H9 (cell line): Measurements from ENCODE around the gene DGKE. TPM values are rescaled to one million over a fixed set of nuclear protein-coding genes. Genes with fewer than 3 reads are reported as not detected.

Experiments used
- DNase-seq: peaks from one replicate; pipeline ENCODE4 v3.0.0-alpha.2; 2017
- H2AFZ ChIP-seq: one replicate; pipeline ENCODE4 v1.6.1; 2013; ENCODE audit warnings: mild to moderate bottlenecking, low read length, control low read depth, moderate library complexity
- H2AK5ac ChIP-seq: 2 replicates; pipeline ENCODE4 v1.6.1; 2013; ENCODE audit warnings: low read length, control low read depth, mixed read lengths; ENCODE audit not compliant: insufficient read length
- H2BK120ac ChIP-seq: one replicate; pipeline ENCODE4 v1.6.1; 2013; ENCODE audit warnings: low read depth, mild to moderate bottlenecking, low read length, control low read depth, inconsistent platforms; ENCODE audit not compliant: poor library complexity, severe bottlenecking
- H2BK12ac ChIP-seq: 2 replicates; pipeline ENCODE4 v1.6.1; 2013; ENCODE audit warnings: low read length, control low read depth, mixed read lengths, low read depth; ENCODE audit not compliant: insufficient read length
- H2BK15ac ChIP-seq: 2 replicates; pipeline ENCODE4 v1.6.1; 2013; ENCODE audit warnings: low read depth, low read length, control low read depth
- H2BK20ac ChIP-seq: one replicate; pipeline ENCODE4 v1.6.1; 2013; ENCODE audit warnings: low read depth, mild to moderate bottlenecking, low read length, control low read depth, inconsistent platforms; ENCODE audit not compliant: poor library complexity, severe bottlenecking
- H2BK5ac ChIP-seq: 2 replicates; pipeline ENCODE4 v1.6.1; 2013; ENCODE audit warnings: low read length, control low read depth, mixed read lengths; ENCODE audit not compliant: insufficient read length
- H3K14ac ChIP-seq: 2 replicates; pipeline ENCODE4 v1.6.1; 2013; ENCODE audit warnings: low read length, control low read depth; ENCODE audit not compliant: insufficient read depth
- H3K18ac ChIP-seq: 2 replicates; pipeline ENCODE4 v1.6.1; 2013; ENCODE audit warnings: low read depth, mild to moderate bottlenecking, mixed read lengths, low read length, control low read depth; ENCODE audit not compliant: insufficient read length
- H3K23ac ChIP-seq: 2 replicates; pipeline ENCODE4 v1.6.1; 2013; ENCODE audit warnings: low read length, control low read depth, mixed read lengths, low read depth; ENCODE audit not compliant: insufficient read length
- H3K23me2 ChIP-seq: 2 replicates; pipeline ENCODE4 v1.6.1; 2013; ENCODE audit warnings: low read depth, mild to moderate bottlenecking, mixed read lengths, low read length, control low read depth; ENCODE audit not compliant: insufficient read length, poor library complexity, severe bottlenecking
- H3K27ac ChIP-seq: 2 replicates; pipeline ENCODE4 v1.5.1; 2013; ENCODE audit warnings: low read length, control low read depth, mixed read lengths, low read depth; ENCODE audit not compliant: insufficient read length
- H3K27me3 ChIP-seq: 2 replicates; pipeline ENCODE4 v1.6.1; 2013; ENCODE audit warnings: low read length, control low read depth, inconsistent platforms; ENCODE audit not compliant: insufficient read depth
- H3K4ac ChIP-seq: 2 replicates; pipeline ENCODE4 v1.6.1; 2013; ENCODE audit warnings: low read depth, mild to moderate bottlenecking, control low read depth, inconsistent platforms, low read length, moderate library complexity
- H3K4me1 ChIP-seq: 2 replicates; pipeline ENCODE4 v1.6.1; 2013; ENCODE audit warnings: low read length, control low read depth, inconsistent platforms; ENCODE audit not compliant: insufficient read depth
- H3K4me2 ChIP-seq: 2 replicates; pipeline ENCODE4 v1.6.1; 2013; ENCODE audit warnings: low read length, control low read depth, mixed read lengths; ENCODE audit not compliant: insufficient read length, insufficient read depth
- H3K56ac ChIP-seq: 2 replicates; pipeline ENCODE4 v1.6.1; 2013; ENCODE audit warnings: low read depth, mild to moderate bottlenecking, mixed read lengths, low read length, control low read depth; ENCODE audit not compliant: insufficient read length
- H3K79me1 ChIP-seq: 2 replicates; pipeline ENCODE4 v1.6.1; 2013; ENCODE audit warnings: low read depth, mild to moderate bottlenecking, moderate library complexity, low read length, control low read depth, inconsistent platforms; ENCODE audit not compliant: insufficient read depth, poor library complexity, severe bottlenecking
- H3K79me2 ChIP-seq: 2 replicates; pipeline ENCODE4 v1.6.1; 2013; ENCODE audit warnings: low read length, control low read depth, inconsistent platforms; ENCODE audit not compliant: insufficient read depth
- H3K9ac ChIP-seq: 2 replicates; pipeline ENCODE4 v1.6.1; 2013; ENCODE audit warnings: low read length, control low read depth, mixed read lengths; ENCODE audit not compliant: insufficient read length; ENCODE audit errors: extremely low read depth
- H3K9me3 ChIP-seq: one replicate; pipeline ENCODE4 v1.6.1; 2013; ENCODE audit warnings: low read depth, low read length, inconsistent platforms; ENCODE audit not compliant: control insufficient read depth
- H3T11ph ChIP-seq: one replicate; pipeline ENCODE4 v1.6.1; 2013; ENCODE audit warnings: mild to moderate bottlenecking, low read length, control low read depth, inconsistent platforms
- H4K20me1 ChIP-seq: one replicate; pipeline ENCODE4 v1.6.1; 2013; ENCODE audit not compliant: control insufficient read depth, insufficient read length, insufficient read depth
- H4K5ac ChIP-seq: 2 replicates; pipeline ENCODE4 v1.6.1; 2013; ENCODE audit warnings: low read depth, mild to moderate bottlenecking, mixed read lengths, low read length, control low read depth; ENCODE audit not compliant: insufficient read length
- H4K8ac ChIP-seq: replicated peaks from 2 replicates; pipeline ENCODE4 v1.6.1; 2013; ENCODE audit warnings: low read length, control low read depth, mixed read lengths, low read depth; ENCODE audit not compliant: insufficient read length
- H4K91ac ChIP-seq: 2 replicates; pipeline ENCODE4 v1.6.1; 2013; ENCODE audit warnings: low read depth, mild to moderate bottlenecking, moderate library complexity, mixed read lengths, low read length, control low read depth; ENCODE audit not compliant: insufficient read length
- H3K27ac Mint-ChIP-seq, 3 experiments: 2 replicates in 2 of 3; 3 replicates in 1 of 3; pipeline ENCODE4 v1.8.0; 2020 to 2021; ENCODE audit warnings: mixed read lengths in 3 of 3, mild to moderate bottlenecking in 1 of 3, moderate library complexity in 1 of 3
- H3K27me3 Mint-ChIP-seq: 2 replicates; pipeline ENCODE4 v1.8.0; 2021; ENCODE audit warnings: low read depth, mild to moderate bottlenecking, moderate library complexity, mixed read lengths
- H3K36me3 Mint-ChIP-seq, 3 experiments: 2 replicates in 2 of 3; 3 replicates in 1 of 3; pipeline ENCODE4 v1.8.0; 2020 to 2021; ENCODE audit warnings: low read depth in 3 of 3, mixed read lengths in 3 of 3; ENCODE audit not compliant: insufficient read depth in 1 of 3
- H3K4me1 Mint-ChIP-seq, 2 experiments: 2 replicates each; pipeline ENCODE4 v1.8.0; 2020; ENCODE audit warnings: mixed read lengths in 2 of 2
- H3K4me3 Mint-ChIP-seq, 2 experiments: 2 replicates in 1 of 2; 3 replicates in 1 of 2; pipeline ENCODE4 v1.8.0; 2020 to 2021; ENCODE audit warnings: mild to moderate bottlenecking in 2 of 2, mixed read lengths in 2 of 2, moderate library complexity in 1 of 2
- H3K9me3 Mint-ChIP-seq, 2 experiments: 2 replicates in 1 of 2; 3 replicates in 1 of 2; pipeline ENCODE4 v1.8.0; 2020; ENCODE audit warnings: mild to moderate bottlenecking in 2 of 2, mixed read lengths in 2 of 2, moderate library complexity in 1 of 2
- WGBS: extraction: QIAGEN DNeasy Blood & Tissue Kit; methylation state at CpG from one replicate; pipeline ENCODE4 v1.1.7; 2013; ENCODE audit warnings: missing lambda C conversion rate, low lambda C conversion rate, mixed read lengths; ENCODE audit not compliant: insufficient read length; ENCODE audit errors: extremely low coverage; 5-methylcytosine and 5-hydroxymethylcytosine counted together
- total RNA-seq: library from RNA; stranded (reverse); gene quantifications from 2 replicates; pipeline ENCODE4 v1.2.1, GENCODE V29; 2021
- TF ChIP-seq, protein P1 (sequence below): fragments of 200-600 bp; sonication (generic); conservative IDR thresholded peaks from 3 replicates; pipeline ENCODE4 v1.8.0; 2021; ENCODE audit warnings: antibody characterized with exemption, mild to moderate bottlenecking

Gene DGKE
- total RNA-seq, 1 experiment from 2014 or later: 4.9 TPM

DNA sequence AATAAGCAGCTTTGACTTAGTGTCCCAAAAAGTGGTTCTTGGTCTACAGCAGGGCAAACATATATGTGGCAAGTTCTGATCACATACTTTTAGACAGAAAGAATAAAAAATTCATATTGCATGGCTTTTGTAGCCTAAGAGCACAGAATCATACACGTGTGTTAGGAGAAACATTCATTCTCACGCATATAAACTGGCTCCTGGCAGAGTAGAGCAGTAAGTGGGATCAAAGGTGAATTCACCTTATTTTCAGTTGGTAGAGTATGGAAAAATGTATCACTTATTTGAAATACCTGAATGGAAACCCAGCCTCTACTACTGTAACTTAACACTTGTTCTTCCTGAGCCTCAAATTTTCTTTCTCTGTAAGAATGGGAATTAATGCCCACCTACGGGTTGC is 34.8 kb downstream of the DGKE start:
- H2BK15ac ChIP-seq: no peak overlapping the region
- Mint-ChIP-seq H3K9me3 (no peaks in the 10 kb centered on the region), H3K4me1 (no peaks in the 10 kb centered on the region), H3K36me3 (peaks cover 0 to 3% (median 0%) of the 10 kb centered on the region in 3 experiments; a peak in 4 of 7 replicates), H3K27me3 (no peaks in the 10 kb centered on the region), H3K4me3 (no peak overlapping the region), H3K27ac (no peak overlapping the region)
- no peak overlapping the region for H2BK12ac ChIP-seq
- H3K56ac ChIP-seq: no peak overlapping the region
- no peak overlapping the region for H4K8ac ChIP-seq
- no peak overlapping the region for H3K23ac ChIP-seq
- H4K5ac ChIP-seq: no peak overlapping the region
- no peak overlapping the region for H2AK5ac ChIP-seq
- H3K18ac ChIP-seq: no peak overlapping the region
- no peaks in the 10 kb centered on the region for H3K9me3 ChIP-seq
- no peak overlapping the region for H3K14ac ChIP-seq
- no peaks in the 10 kb centered on the region for H3K79me2 ChIP-seq
- H3T11ph ChIP-seq: no peak overlapping the region
- H4K20me1 ChIP-seq: no peaks in the 10 kb centered on the region
- no peaks in the 10 kb centered on the region for H3K27me3 ChIP-seq
- no peak overlapping the region for H3K4ac ChIP-seq
- DNase-seq: no peak
- H3K27ac ChIP-seq: no peak overlapping the region
- no peak overlapping the region for H2BK120ac ChIP-seq
- H2BK20ac ChIP-seq: no peak overlapping the region
- H2BK5ac ChIP-seq: no peak overlapping the region
- H3K4me2 ChIP-seq: no peak overlapping the region
- H3K79me1 ChIP-seq: no peaks in the 10 kb centered on the region
- no peak overlapping the region for H4K91ac ChIP-seq
- TF ChIP-seq, protein P1, sequence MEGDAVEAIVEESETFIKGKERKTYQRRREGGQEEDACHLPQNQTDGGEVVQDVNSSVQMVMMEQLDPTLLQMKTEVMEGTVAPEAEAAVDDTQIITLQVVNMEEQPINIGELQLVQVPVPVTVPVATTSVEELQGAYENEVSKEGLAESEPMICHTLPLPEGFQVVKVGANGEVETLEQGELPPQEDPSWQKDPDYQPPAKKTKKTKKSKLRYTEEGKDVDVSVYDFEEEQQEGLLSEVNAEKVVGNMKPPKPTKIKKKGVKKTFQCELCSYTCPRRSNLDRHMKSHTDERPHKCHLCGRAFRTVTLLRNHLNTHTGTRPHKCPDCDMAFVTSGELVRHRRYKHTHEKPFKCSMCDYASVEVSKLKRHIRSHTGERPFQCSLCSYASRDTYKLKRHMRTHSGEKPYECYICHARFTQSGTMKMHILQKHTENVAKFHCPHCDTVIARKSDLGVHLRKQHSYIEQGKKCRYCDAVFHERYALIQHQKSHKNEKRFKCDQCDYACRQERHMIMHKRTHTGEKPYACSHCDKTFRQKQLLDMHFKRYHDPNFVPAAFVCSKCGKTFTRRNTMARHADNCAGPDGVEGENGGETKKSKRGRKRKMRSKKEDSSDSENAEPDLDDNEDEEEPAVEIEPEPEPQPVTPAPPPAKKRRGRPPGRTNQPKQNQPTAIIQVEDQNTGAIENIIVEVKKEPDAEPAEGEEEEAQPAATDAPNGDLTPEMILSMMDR: no peak
- H3K4me1 ChIP-seq: no peaks in the 10 kb centered on the region
- H3K23me2 ChIP-seq: no peaks in the 10 kb centered on the region
- no CpG with 5 or more reads among the region's 3 CpGs for WGBS
- no peak overlapping the region for H2AFZ ChIP-seq
- H3K9ac ChIP-seq: no peak overlapping the region
